ENCODE measurements around the gene VWDE.

Gene VWDE

GRCh38 chr7:12383377-12383776 is 20.3 kb downstream of the VWDE start:
- TF ChIP-seq, protein P1, sequence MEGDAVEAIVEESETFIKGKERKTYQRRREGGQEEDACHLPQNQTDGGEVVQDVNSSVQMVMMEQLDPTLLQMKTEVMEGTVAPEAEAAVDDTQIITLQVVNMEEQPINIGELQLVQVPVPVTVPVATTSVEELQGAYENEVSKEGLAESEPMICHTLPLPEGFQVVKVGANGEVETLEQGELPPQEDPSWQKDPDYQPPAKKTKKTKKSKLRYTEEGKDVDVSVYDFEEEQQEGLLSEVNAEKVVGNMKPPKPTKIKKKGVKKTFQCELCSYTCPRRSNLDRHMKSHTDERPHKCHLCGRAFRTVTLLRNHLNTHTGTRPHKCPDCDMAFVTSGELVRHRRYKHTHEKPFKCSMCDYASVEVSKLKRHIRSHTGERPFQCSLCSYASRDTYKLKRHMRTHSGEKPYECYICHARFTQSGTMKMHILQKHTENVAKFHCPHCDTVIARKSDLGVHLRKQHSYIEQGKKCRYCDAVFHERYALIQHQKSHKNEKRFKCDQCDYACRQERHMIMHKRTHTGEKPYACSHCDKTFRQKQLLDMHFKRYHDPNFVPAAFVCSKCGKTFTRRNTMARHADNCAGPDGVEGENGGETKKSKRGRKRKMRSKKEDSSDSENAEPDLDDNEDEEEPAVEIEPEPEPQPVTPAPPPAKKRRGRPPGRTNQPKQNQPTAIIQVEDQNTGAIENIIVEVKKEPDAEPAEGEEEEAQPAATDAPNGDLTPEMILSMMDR (IDR thresholded peaks at IDR 0.05; ENCODE audit: insufficient read depth, low read length, poor library complexity, severe bottlenecking), result no peak
- no peak for DNase-seq (ENCODE audit: extremely low read depth, insufficient read length)
- H3K4me3 ChIP-seq (replicated peaks; ENCODE audit: low read depth, low read length), result no peak overlapping the region
- no peaks in the 10 kb centered on the region for H3K36me3 ChIP-seq (ENCODE audit: control insufficient read depth, insufficient read depth, low read length)
- no peaks in the 10 kb centered on the region for H3K27me3 ChIP-seq (replicated peaks; ENCODE audit: control insufficient read depth, insufficient read depth, low read length)

DNA sequence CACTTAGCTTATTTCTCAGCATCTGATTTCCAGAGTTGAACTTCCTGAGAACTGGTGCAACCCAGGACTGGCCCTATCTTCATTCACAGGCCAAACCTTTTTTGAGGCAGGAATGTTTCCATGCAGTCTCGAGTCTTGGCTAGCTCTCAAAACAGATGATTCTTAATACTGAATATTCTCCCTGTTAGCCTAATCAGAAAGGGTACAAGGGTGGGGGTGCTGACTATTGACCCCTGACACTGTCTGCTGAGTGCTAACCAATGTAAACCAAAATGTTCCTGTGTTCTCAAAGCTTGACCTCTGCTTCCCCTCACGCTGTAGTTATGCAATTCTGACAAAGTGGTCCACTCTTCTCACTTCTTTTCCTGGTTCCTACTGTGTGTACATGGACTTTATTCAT is 25.3 kb downstream of the VWDE start:
- Histone ChIP-seq H3K4me3 (replicated peaks; ENCODE audit: low read depth, low read length) (no peak overlapping the region), H3K36me3 (ENCODE audit: control insufficient read depth, insufficient read depth, low read length) (no peaks in the 10 kb centered on the region), H3K27me3 (replicated peaks; ENCODE audit: control insufficient read depth, insufficient read depth, low read length) (no peaks in the 10 kb centered on the region)
- DNase-seq (ENCODE audit: extremely low read depth, insufficient read length), result no peak
- TF ChIP-seq, protein P1 (IDR thresholded peaks at IDR 0.05; ENCODE audit: insufficient read depth, low read length, poor library complexity, severe bottlenecking), result no peak

GRCh38 chr7:12377406-12377805 is 26.3 kb downstream of the VWDE start:
- no peak overlapping the region for H3K4me3 ChIP-seq (replicated peaks; ENCODE audit: low read depth, low read length)
- DNase-seq (ENCODE audit: extremely low read depth, insufficient read length), result no peak
- H3K36me3 ChIP-seq (ENCODE audit: control insufficient read depth, insufficient read depth, low read length), result no peaks in the 10 kb centered on the region
- H3K27me3 ChIP-seq (replicated peaks; ENCODE audit: control insufficient read depth, insufficient read depth, low read length), result no peaks in the 10 kb centered on the region
- TF ChIP-seq, protein P1 (IDR thresholded peaks at IDR 0.05; ENCODE audit: insufficient read depth, low read length, poor library complexity, severe bottlenecking), result no peak

DNA sequence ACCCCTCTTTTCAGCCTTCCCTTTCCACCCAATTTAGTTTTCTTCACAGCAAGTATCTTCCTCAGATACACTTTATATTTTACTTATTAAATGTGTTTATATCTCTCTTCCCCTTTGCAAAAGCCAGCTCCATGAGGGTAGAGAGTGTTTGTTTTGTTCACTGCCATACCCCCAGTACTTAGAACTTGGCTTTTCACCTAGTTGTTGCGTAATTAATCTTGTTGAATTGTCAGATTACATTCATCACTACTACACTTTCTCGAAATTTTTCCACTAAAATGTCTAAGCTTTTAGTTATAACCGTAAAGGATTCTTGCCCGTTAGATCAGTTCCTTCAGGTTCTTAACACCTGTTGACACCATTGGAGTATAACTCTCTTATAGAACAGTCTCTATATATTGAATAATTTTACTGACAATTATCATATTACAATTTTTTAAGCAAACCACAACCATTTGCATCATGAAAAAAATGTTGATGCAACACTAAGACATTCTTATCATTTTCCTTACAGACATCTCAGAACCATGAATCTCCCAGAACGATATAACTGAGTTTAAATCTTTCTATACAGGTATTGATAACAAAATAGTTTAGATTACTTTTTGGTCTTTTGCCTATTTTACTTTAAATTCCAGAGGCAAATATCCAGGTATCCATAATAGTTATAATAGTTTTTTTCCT is 29.9 kb downstream of the VWDE start:
- no peaks in the 10 kb centered on the region for H3K27me3 ChIP-seq (replicated peaks; ENCODE audit: control insufficient read depth, insufficient read depth, low read length)
- TF ChIP-seq, protein P1 (IDR thresholded peaks at IDR 0.05; ENCODE audit: insufficient read depth, low read length, poor library complexity, severe bottlenecking), result no peak
- DNase-seq (ENCODE audit: extremely low read depth, insufficient read length), result no peak
- no peaks in the 10 kb centered on the region for H3K36me3 ChIP-seq (ENCODE audit: control insufficient read depth, insufficient read depth, low read length)
- no peak overlapping the region for H3K4me3 ChIP-seq (replicated peaks; ENCODE audit: low read depth, low read length)

DNA sequence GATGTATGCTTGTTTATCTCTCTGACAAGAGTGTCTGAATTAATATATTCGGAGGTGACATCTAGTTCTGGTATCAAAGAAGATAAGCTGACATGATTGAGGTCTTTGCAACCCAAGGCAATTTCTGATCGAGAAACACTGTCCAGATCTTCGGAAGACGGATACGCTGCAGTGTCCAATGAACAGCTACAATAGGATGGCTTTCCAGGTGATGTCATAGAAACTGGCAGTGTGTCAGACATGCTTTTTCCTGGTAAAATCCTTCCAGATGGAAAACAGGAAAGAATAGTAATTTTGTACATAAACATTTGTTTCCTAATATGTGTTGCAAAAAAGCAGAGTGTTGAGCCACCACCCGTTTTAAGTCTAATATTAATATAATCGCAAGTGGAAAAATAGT is 33.4 kb downstream of the VWDE start:
- H3K4me3 ChIP-seq (replicated peaks; ENCODE audit: low read depth, low read length), result no peak overlapping the region
- TF ChIP-seq, protein P1 (IDR thresholded peaks at IDR 0.05; ENCODE audit: insufficient read depth, low read length, poor library complexity, severe bottlenecking), result no peak
- H3K36me3 ChIP-seq (ENCODE audit: control insufficient read depth, insufficient read depth, low read length), result no peaks in the 10 kb centered on the region
- no peak for DNase-seq (ENCODE audit: extremely low read depth, insufficient read length)
- no peaks in the 10 kb centered on the region for H3K27me3 ChIP-seq (replicated peaks; ENCODE audit: control insufficient read depth, insufficient read depth, low read length)

DNA sequence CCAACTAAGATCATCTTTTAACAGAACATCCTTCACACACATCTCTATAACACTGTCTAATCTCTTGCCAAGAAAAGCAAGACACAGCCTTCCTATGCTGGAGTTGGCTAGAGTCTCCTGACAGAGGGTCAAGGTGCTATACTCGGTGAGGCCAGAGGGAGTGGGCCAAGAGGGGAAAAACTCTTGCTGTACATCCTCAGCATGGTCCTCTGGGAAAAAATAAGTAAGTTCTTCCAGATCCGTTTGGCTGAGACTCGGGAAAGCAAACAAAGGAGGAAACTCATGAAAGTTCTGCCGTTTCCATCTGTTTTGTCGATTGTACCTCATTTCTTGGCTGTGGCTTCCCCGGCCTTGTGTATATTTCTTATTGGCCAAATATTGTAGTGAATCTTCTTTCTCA is 33.9 kb downstream of the VWDE start:
- no peaks in the 10 kb centered on the region for H3K36me3 ChIP-seq (ENCODE audit: control insufficient read depth, insufficient read depth, low read length)
- H3K27me3 ChIP-seq (replicated peaks; ENCODE audit: control insufficient read depth, insufficient read depth, low read length), result no peaks in the 10 kb centered on the region
- TF ChIP-seq, protein P1 (IDR thresholded peaks at IDR 0.05; ENCODE audit: insufficient read depth, low read length, poor library complexity, severe bottlenecking), result no peak
- H3K4me3 ChIP-seq (replicated peaks; ENCODE audit: low read depth, low read length), result no peak overlapping the region
- DNase-seq (ENCODE audit: extremely low read depth, insufficient read length), result no peak
